ENCODE data around the gene DAAM1. TPM values are rescaled to one million over a fixed set of nuclear protein-coding genes. Genes with fewer than 3 reads are reported as not detected.
A peak's percentile ranks its signal among the peaks of the same experiment; 100 is the strongest.

The DAAM1 gene
- total RNA-seq, 1 donor from 2014 or later, result 38.0 TPM

DNA sequence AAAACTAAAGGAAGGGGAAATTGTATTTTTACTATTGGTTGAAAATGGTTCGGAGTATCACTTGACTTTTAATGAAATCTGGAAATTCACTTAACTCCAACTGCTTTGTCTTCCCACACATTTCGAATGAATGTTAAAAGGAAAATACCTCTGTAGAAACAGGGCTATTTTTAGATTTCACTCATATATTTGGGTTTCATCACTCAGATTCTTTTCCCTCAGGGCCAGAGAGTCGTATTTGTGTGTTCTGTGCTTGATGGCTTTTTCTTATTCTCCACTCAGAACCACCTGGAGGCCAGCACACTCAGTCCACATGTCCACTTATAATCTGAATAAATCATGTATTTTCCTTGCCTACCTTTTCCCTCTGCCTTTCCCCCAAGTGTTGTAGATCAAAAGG is 40.0 kb downstream of the DAAM1 start:
- Histone ChIP-seq H4K20me1 (ENCODE audit: insufficient read depth, low read length) (peaks cover 38% of the 10 kb centered on the region), H3K4me2 (ENCODE audit: low read length) (no peak overlapping the region), H3K9me3 (ENCODE audit: insufficient read depth, low read depth, low read length) (no peaks in the 10 kb centered on the region), H3K4me1 (ENCODE audit: insufficient read depth, low read length) (no peaks in the 10 kb centered on the region), H3K36me3 (ENCODE audit: insufficient read depth, low read length) (no peaks in the 10 kb centered on the region), H3K9ac (ENCODE audit: low read length) (no peak overlapping the region), H3K27me3 (ENCODE audit: insufficient read depth, low read length) (no peaks in the 10 kb centered on the region), H2AFZ (ENCODE audit: low read depth, low read length) (no peak overlapping the region), H3K27ac (ENCODE audit: low read depth, low read length) (no peak overlapping the region), H3K79me2 (ENCODE audit: insufficient read depth, low read length) (peaks cover 55% of the 10 kb centered on the region), H3K4me3 (ENCODE audit: insufficient read depth, low read depth, low read length) (no peak overlapping the region)
- H3K4me1 Mint-ChIP-seq (ENCODE audit: low read depth, unreplicated experiment), result peaks cover 14% of the 10 kb centered on the region
- no peak overlapping the region for H3K4me3 Mint-ChIP-seq (ENCODE audit: unreplicated experiment)
- peaks cover 8% of the 10 kb centered on the region for H3K36me3 Mint-ChIP-seq (ENCODE audit: low read depth, unreplicated experiment)
- FAIRE-seq (no peak), DNase-seq (ENCODE audit: low read depth) (peak; percentile 54)
- H3K9me3 Mint-ChIP-seq (ENCODE audit: unreplicated experiment), result no peaks in the 10 kb centered on the region
- TF ChIP-seq, protein P1, sequence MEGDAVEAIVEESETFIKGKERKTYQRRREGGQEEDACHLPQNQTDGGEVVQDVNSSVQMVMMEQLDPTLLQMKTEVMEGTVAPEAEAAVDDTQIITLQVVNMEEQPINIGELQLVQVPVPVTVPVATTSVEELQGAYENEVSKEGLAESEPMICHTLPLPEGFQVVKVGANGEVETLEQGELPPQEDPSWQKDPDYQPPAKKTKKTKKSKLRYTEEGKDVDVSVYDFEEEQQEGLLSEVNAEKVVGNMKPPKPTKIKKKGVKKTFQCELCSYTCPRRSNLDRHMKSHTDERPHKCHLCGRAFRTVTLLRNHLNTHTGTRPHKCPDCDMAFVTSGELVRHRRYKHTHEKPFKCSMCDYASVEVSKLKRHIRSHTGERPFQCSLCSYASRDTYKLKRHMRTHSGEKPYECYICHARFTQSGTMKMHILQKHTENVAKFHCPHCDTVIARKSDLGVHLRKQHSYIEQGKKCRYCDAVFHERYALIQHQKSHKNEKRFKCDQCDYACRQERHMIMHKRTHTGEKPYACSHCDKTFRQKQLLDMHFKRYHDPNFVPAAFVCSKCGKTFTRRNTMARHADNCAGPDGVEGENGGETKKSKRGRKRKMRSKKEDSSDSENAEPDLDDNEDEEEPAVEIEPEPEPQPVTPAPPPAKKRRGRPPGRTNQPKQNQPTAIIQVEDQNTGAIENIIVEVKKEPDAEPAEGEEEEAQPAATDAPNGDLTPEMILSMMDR (IDR thresholded peaks at IDR 0.05; ENCODE audit: insufficient read depth, low read depth, low read length), result no peak
- TF ChIP-seq EZH2 (IDR thresholded peaks at IDR 0.05; ENCODE audit: insufficient read depth, low read length), result no peak
- H3K27ac Mint-ChIP-seq (ENCODE audit: unreplicated experiment), result no peak overlapping the region
- no peaks in the 10 kb centered on the region for H3K27me3 Mint-ChIP-seq (ENCODE audit: low read depth, unreplicated experiment)

DNA sequence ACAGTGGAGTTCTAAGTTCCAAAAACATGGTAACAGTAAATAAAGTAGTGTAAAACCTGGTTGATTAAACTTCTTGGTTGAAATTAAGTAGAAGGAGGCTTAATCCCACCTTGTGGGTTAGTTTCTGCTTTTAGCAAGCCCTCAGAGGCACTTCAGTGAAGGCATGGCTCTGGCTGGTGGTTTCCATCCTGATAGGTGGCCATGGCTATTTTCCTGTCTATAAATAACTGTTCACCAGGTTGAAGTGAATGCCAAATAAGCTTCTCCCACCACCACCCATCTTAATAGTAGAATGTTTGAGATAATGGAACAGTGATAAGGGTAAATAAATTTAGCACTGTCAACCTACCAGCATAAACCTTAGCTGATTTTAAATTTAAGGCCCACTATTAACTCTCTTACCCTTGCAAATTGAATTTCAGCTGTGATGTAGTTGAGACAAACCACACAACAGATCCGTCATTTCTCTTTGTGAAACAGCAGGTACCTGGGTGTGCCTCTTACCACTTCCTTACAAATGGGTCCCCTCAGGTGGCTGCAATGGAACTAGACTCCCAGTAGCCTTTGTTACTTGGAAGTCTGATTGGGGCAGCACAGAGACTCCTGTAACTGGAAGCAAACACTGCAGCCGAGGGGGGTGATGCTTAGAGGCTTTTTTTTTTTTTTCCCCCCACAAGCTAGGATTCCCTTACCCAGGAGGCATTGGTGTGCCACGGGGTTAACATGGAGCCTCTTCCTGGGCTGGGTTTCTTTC is 41.4 kb downstream of the DAAM1 start:
- Histone ChIP-seq H3K79me2 (ENCODE audit: insufficient read depth, low read length) (peaks cover 47% of the 10 kb centered on the region), H4K20me1 (ENCODE audit: insufficient read depth, low read length) (peaks cover 28% of the 10 kb centered on the region), H3K4me3 (ENCODE audit: insufficient read depth, low read depth, low read length) (no peak overlapping the region), H3K9ac (ENCODE audit: low read length) (no peak overlapping the region), H3K4me1 (ENCODE audit: insufficient read depth, low read length) (no peaks in the 10 kb centered on the region), H3K36me3 (ENCODE audit: insufficient read depth, low read length) (no peaks in the 10 kb centered on the region), H3K9me3 (ENCODE audit: insufficient read depth, low read depth, low read length) (no peaks in the 10 kb centered on the region), H3K4me2 (ENCODE audit: low read length) (no peak overlapping the region), H3K27ac (ENCODE audit: low read depth, low read length) (no peak overlapping the region), H3K27me3 (ENCODE audit: insufficient read depth, low read length) (no peaks in the 10 kb centered on the region), H2AFZ (ENCODE audit: low read depth, low read length) (no peak overlapping the region)
- FAIRE-seq (no peak), DNase-seq (ENCODE audit: low read depth) (no peak)
- Mint-ChIP-seq H3K36me3 (ENCODE audit: low read depth, unreplicated experiment) (peaks cover 2% of the 10 kb centered on the region), H3K4me1 (ENCODE audit: low read depth, unreplicated experiment) (peaks cover 10% of the 10 kb centered on the region), H3K4me3 (ENCODE audit: unreplicated experiment) (no peak overlapping the region), H3K9me3 (ENCODE audit: unreplicated experiment) (no peaks in the 10 kb centered on the region), H3K27ac (ENCODE audit: unreplicated experiment) (no peak overlapping the region), H3K27me3 (ENCODE audit: low read depth, unreplicated experiment) (no peaks in the 10 kb centered on the region)
- no peak for TF ChIP-seq EZH2 (IDR thresholded peaks at IDR 0.05; ENCODE audit: insufficient read depth, low read length)
- TF ChIP-seq, protein P1 (IDR thresholded peaks at IDR 0.05; ENCODE audit: insufficient read depth, low read depth, low read length), result no peak

DNA sequence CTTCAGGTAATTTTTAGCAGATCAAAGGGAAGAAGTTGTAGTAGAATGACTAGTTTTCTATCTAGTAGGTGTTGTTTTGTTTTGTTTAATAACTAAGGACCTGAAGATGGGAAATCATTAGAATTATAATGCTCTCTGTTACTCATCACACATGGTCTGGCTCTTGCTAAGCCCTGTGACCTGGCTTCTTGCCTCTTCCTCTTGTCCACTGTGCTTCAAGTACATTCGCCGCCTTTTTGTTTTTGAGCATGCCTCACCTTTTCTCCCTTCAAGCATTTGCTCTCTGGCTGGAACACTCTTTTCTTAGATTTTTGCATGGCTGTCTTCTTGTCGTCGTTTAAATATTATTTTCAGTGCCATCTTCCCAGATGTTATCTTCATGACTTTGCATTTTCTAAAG is 47.7 kb downstream of the DAAM1 start:
- H3K9me3 Mint-ChIP-seq (ENCODE audit: unreplicated experiment), result no peaks in the 10 kb centered on the region
- peaks cover 2% of the 10 kb centered on the region for H3K36me3 Mint-ChIP-seq (ENCODE audit: low read depth, unreplicated experiment)
- H3K4me1 Mint-ChIP-seq (ENCODE audit: low read depth, unreplicated experiment), result peaks cover 14% of the 10 kb centered on the region
- Histone ChIP-seq H3K27me3 (ENCODE audit: insufficient read depth, low read length) (no peaks in the 10 kb centered on the region), H3K79me2 (ENCODE audit: insufficient read depth, low read length) (peaks cover 54% of the 10 kb centered on the region), H3K4me3 (ENCODE audit: insufficient read depth, low read depth, low read length) (no peak overlapping the region), H4K20me1 (ENCODE audit: insufficient read depth, low read length) (peaks cover 32% of the 10 kb centered on the region), H3K4me2 (ENCODE audit: low read length) (no peak overlapping the region), H3K4me1 (ENCODE audit: insufficient read depth, low read length) (no peaks in the 10 kb centered on the region), H2AFZ (ENCODE audit: low read depth, low read length) (no peak overlapping the region), H3K9ac (ENCODE audit: low read length) (no peak overlapping the region), H3K27ac (ENCODE audit: low read depth, low read length) (no peak overlapping the region), H3K9me3 (ENCODE audit: insufficient read depth, low read depth, low read length) (no peaks in the 10 kb centered on the region), H3K36me3 (ENCODE audit: insufficient read depth, low read length) (no peaks in the 10 kb centered on the region)
- no peak overlapping the region for H3K4me3 Mint-ChIP-seq (ENCODE audit: unreplicated experiment)
- FAIRE-seq (no peak), DNase-seq (ENCODE audit: low read depth) (no peak)
- H3K27me3 Mint-ChIP-seq (ENCODE audit: low read depth, unreplicated experiment), result no peaks in the 10 kb centered on the region
- H3K27ac Mint-ChIP-seq (ENCODE audit: unreplicated experiment), result no peak overlapping the region
- TF ChIP-seq, protein P1 (IDR thresholded peaks at IDR 0.05; ENCODE audit: insufficient read depth, low read depth, low read length), result no peak
- TF ChIP-seq EZH2 (IDR thresholded peaks at IDR 0.05; ENCODE audit: insufficient read depth, low read length), result no peak

Data from astrocyte (in vitro differentiated cells and primary cell).